RKO (cell line): ENCODE data around the gene ITGB1.
A peak's percentile ranks its signal among the peaks of the same experiment; 100 is the strongest.

Source experiments
- DNase-seq: peaks from one replicate; pipeline ENCODE4 v3.0.0-alpha.2; 2016; ENCODE audit warnings: low spot score

The ITGB1 gene

GRCh38 chr10:32888161-32888927, 69.7 kb downstream of the ITGB1 start:
- no peak for DNase-seq

GRCh38 chr10:32887481-32887880, 70.5 kb downstream of the ITGB1 start:
- no peak for DNase-seq

- no peak for DNase-seq
Measured at GRCh38 chr10:32882076-32882475, 76.0 kb downstream of the ITGB1 start.

GRCh38 chr10:32878646-32879045, 79.4 kb downstream of the ITGB1 start:
- DNase-seq, result no peak

GRCh38 chr10:32877915-32878314, 80.1 kb downstream of the ITGB1 start:
- no peak for DNase-seq

GRCh38 chr10:32865170-32865569, 92.9 kb downstream of the ITGB1 start:
- peak; percentile 53 for DNase-seq

GRCh38 chr10:32854435-32854834, 103.6 kb downstream of the ITGB1 start:
- DNase-seq, result no peak

GRCh38 chr10:32851301-32851700, 106.7 kb downstream of the ITGB1 start:
- no peak for DNase-seq
